ENCODE measurements around the gene KRT73.

GRCh38 chr12:52658196-52658595 is 39.8 kb upstream of the KRT73 start:
- no peak for TF ChIP-seq CTCF (IDR thresholded peaks at IDR 0.05)
- TF ChIP-seq POLR2A (IDR thresholded peaks at IDR 0.05), result no peak

Measured in Peyer's patch (tissue), 4 donors.